Activated T-helper 17 cell treated with anti-CD3 and anti-CD28 coated beads, Interleukin-2, amount 50 U/mL, for 72 hours (primary cell): ENCODE results near the gene NXPE4. TPM values are rescaled to one million over a fixed set of nuclear protein-coding genes. Genes with fewer than 3 reads are reported as not detected.

Source experiments
- ATAC-seq: fragments of 150-1000 bp; cut with Tn5 transposase; replicated peaks from 2 replicates; pipeline ENCODE4 v1.10.0; 2021; ENCODE audit warnings: mild to moderate bottlenecking, moderate library complexity
- H3K27ac Mint-ChIP-seq: one replicate; pipeline ENCODE4 v1.8.0; 2022; ENCODE audit warnings: mixed read lengths
- H3K27me3 Mint-ChIP-seq: one replicate; pipeline ENCODE4 v1.8.0; 2022; ENCODE audit warnings: mixed read lengths
- H3K36me3 Mint-ChIP-seq: one replicate; pipeline ENCODE4 v1.8.0; 2022; ENCODE audit warnings: low read depth, mild to moderate bottlenecking, mixed read lengths
- H3K4me1 Mint-ChIP-seq: one replicate; pipeline ENCODE4 v1.8.0; 2022; ENCODE audit warnings: mixed read lengths
- H3K4me3 Mint-ChIP-seq: one replicate; pipeline ENCODE4 v1.8.0; 2022; ENCODE audit warnings: mild to moderate bottlenecking, mixed read lengths
- H3K9me3 Mint-ChIP-seq: one replicate; pipeline ENCODE4 v1.8.0; 2022; ENCODE audit warnings: mixed read lengths
- total RNA-seq, 2 donors: library from RNA; stranded (reverse); gene quantifications; one replicate each; pipeline ENCODE4 v1.2.3, GENCODE V29; 2022

Gene NXPE4
- total RNA-seq, 2 donors from 2014 or later: not detected

DNA sequence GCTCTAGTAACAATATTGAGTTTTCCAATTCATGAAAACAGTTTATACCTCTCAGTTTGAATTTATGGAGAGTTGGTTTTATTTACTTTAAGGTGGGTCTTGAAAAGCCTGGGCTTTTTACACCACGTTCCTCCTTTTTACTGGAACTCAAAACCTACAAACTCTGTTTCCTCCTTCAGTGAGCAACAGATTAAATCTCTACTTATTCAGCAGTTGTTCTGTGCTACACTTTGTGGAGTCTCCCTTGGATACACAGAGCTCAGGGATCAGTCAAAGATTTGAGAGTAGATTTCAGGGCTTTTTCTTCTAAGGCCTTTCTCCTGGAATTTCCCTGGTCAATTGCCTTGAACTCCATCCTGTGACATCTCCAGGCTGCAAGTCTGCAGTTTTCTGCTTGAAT lies 39.5 kb downstream of the NXPE4 start:
- H3K9me3 Mint-ChIP-seq: no peaks in the 10 kb centered on the region
- no peak overlapping the region for H3K27ac Mint-ChIP-seq
- H3K27me3 Mint-ChIP-seq: peaks cover 4% of the 10 kb centered on the region
- ATAC-seq: no peak
- H3K36me3 Mint-ChIP-seq: no peaks in the 10 kb centered on the region
- H3K4me1 Mint-ChIP-seq: no peaks in the 10 kb centered on the region
- H3K4me3 Mint-ChIP-seq: no peak overlapping the region

DNA sequence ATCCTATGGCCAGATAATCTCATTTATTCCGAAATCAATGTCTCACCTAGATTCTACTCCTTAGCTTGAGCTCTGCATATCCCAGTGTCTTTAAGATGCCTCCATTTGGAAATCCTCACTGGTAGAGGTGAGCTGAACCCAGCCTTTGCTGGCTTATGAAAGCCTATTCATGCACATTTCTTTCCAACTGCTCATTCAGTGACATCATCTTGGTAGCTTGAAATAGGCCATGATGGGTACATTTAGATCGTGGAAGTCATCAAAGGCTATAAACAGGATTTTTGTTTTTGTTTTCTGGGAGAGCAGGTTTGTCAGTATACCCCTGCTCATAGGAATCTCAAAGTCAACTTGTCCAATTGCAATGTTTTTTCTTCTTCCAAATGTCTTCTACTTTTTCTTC lies 41.9 kb downstream of the NXPE4 start:
- H3K9me3 Mint-ChIP-seq: no peaks in the 10 kb centered on the region
- no peak for ATAC-seq
- H3K4me1 Mint-ChIP-seq: no peaks in the 10 kb centered on the region
- no peaks in the 10 kb centered on the region for H3K36me3 Mint-ChIP-seq
- H3K27ac Mint-ChIP-seq: no peak overlapping the region
- no peak overlapping the region for H3K4me3 Mint-ChIP-seq
- H3K27me3 Mint-ChIP-seq: no peaks in the 10 kb centered on the region

DNA sequence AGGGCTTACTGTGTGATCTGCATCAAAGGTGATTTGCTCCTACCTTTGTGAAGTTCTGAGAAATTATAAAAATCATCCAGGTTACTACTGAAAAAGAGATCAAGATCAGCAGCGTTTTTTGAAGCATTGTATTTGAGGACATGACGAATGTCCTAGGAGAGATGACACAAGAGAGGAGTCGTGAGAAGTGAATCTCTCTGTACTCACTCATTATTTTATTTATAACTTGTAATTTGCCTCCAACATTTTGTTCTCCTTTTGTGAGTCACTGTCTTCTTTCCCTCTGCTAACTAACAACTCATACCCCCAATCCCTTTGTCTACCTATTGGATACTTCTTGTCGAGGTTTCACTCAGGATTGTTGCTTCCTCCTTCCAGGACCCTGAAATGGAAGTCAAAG lies 44.5 kb downstream of the NXPE4 start:
- Mint-ChIP-seq H3K36me3 (no peaks in the 10 kb centered on the region), H3K27ac (no peak overlapping the region), H3K4me3 (no peak overlapping the region)

DNA sequence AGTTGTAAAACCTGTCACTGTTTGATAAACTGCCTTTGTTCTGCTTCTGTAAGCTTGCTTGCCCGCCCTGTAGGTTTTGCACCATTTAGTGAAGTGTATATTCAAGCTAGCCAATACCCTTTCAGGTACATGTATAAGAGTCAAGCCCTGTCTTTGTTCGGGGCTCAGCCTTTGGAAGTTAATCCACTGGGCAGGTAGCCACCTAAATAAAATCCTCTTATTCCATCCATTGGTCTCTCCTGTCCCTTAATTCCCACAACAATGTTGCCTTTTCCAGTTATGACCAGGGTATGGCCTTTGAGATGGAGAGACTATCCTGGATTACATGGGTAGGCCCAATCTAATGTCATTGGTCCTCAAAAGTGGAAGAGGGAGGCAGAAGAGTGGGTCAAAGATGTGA lies 69.9 kb downstream of the NXPE4 start:
- Mint-ChIP-seq H3K4me3 (no peak overlapping the region), H3K4me1 (no peaks in the 10 kb centered on the region), H3K27me3 (peaks cover 4% of the 10 kb centered on the region), H3K36me3 (no peaks in the 10 kb centered on the region), H3K9me3 (peaks cover 9% of the 10 kb centered on the region), H3K27ac (no peak overlapping the region)
- no peak for ATAC-seq

More for the DNA sequence above, 44.5 kb downstream of the NXPE4 start:
- H3K9me3 Mint-ChIP-seq: no peaks in the 10 kb centered on the region
- no peaks in the 10 kb centered on the region for H3K4me1 Mint-ChIP-seq
- ATAC-seq: no peak
- no peaks in the 10 kb centered on the region for H3K27me3 Mint-ChIP-seq

DNA sequence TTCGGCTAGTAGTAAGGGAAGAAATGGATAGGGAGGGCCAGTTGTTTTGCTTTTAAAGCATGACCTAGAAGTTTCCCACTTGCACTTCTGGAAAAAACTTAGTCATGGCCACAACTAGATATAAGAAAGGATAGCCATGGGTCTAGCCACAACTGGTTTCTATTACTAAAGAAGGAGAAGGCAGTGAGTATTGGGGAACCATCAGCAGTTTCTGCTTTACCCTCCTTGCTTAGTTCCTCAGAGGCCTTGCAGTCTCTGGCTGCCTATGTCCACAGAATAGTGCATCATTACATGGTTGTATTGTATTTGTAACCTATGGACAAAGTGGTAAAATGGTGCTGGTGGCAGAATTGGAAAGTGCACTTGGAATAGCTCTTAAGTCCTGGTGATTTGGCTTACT lies 71.5 kb downstream of the NXPE4 start:
- H3K36me3 Mint-ChIP-seq: no peaks in the 10 kb centered on the region
- H3K4me1 Mint-ChIP-seq: no peaks in the 10 kb centered on the region
- no peak overlapping the region for H3K27ac Mint-ChIP-seq
- no peak overlapping the region for H3K4me3 Mint-ChIP-seq
- H3K27me3 Mint-ChIP-seq: peaks cover 9% of the 10 kb centered on the region
- peaks cover 9% of the 10 kb centered on the region for H3K9me3 Mint-ChIP-seq
- ATAC-seq: no peak

DNA sequence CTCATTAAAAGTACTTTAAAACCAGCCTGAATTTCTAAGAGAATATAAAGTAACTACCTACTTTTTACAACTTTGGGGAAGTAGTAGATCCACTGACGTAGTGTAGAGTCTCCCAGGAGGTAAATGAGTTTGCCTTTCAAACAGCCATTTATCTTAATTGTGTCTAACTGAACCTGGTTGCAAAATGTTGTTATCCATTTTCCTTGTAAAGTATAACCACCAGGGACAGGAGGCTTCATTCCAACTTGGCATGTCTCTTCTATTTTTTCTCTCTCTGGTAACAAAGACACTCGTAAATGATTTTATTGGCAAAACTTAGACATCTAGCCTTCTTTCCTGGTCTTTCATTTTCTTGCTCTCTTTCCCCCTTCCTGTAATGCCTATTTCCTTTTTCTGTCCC lies 72.8 kb downstream of the NXPE4 start:
- peaks cover 5% of the 10 kb centered on the region for H3K27me3 Mint-ChIP-seq
- H3K4me1 Mint-ChIP-seq: no peaks in the 10 kb centered on the region
- no peak for ATAC-seq
- H3K27ac Mint-ChIP-seq: no peak overlapping the region
- no peaks in the 10 kb centered on the region for H3K36me3 Mint-ChIP-seq
- peaks cover 9% of the 10 kb centered on the region for H3K9me3 Mint-ChIP-seq
- no peak overlapping the region for H3K4me3 Mint-ChIP-seq

Other genes starting within 250 kb of the NXPE4 start
- gene C11orf71, start 195.3 kb downstream of the NXPE4 start, total RNA-seq: 1 to 10 TPM; 4.0 to 5.2 TPM
- 10 to 100 TPM; 39.1 to 58.9 TPM for gene RBM7, start 195.1 kb downstream of the NXPE4 start, total RNA-seq
- 100 to 1,000 TPM; 111 to 127 TPM for gene REXO2, start 156.3 kb downstream of the NXPE4 start, total RNA-seq
- gene NXPE1, start 35.9 kb downstream of the NXPE4 start, total RNA-seq: not detected
- gene NXPE2, start 82.7 kb upstream of the NXPE4 start, total RNA-seq: not detected